K562 (cell line): Measurements from ENCODE around the gene SPATA32. TPM values are rescaled to one million over a fixed set of nuclear protein-coding genes. Genes with fewer than 3 reads are reported as not detected.

Source experiments
- BCL6 ChIP-seq: fragments of 250-450 bp; sonication (Bioruptor Pico); IDR thresholded peaks from 2 replicates; pipeline ENCODE4 v1.4.0; 2020
- CAMTA2 ChIP-seq: fragments of 250-450 bp; sonication (Bioruptor Pico); conservative IDR thresholded peaks from 2 replicates; pipeline ENCODE4 v1.5.1; 2022
- CBFB ChIP-seq: sonication (generic); formaldehyde crosslinking; IDR thresholded peaks from 2 replicates; pipeline ENCODE4 v1.4.0; 2020; ENCODE audit warnings: mild to moderate bottlenecking, missing genetic modification reagents
- CHCHD3 ChIP-seq: fragments of 250-450 bp; sonication (Bioruptor Pico); IDR thresholded peaks from 2 replicates; pipeline ENCODE4 v2.1.2; 2022; ENCODE audit warnings: mild to moderate bottlenecking
- CREM ChIP-seq: IDR thresholded peaks from 2 replicates; pipeline ENCODE4 v1.6.1; 2014; ENCODE audit warnings: antibody characterized with exemption, low read depth
- DMBX1 ChIP-seq: fragments of 250-450 bp; sonication (Bioruptor Pico); IDR thresholded peaks from 2 replicates; pipeline ENCODE4 v1.8.0; 2022; ENCODE audit warnings: inconsistent platforms, mild to moderate bottlenecking, moderate library complexity, borderline replicate concordance
- GABPB2 ChIP-seq: fragments of 250-450 bp; sonication (Bioruptor Pico); conservative IDR thresholded peaks from 2 replicates; pipeline ENCODE4 v1.5.1; 2021; ENCODE audit warnings: mild to moderate bottlenecking
- HCFC1 ChIP-seq: IDR thresholded peaks from 2 replicates; pipeline ENCODE4 v1.6.1; 2012; ENCODE audit warnings: low read depth, low read length, improper control_type of control experiment
- HDAC3 ChIP-seq: fragments of 450-650 bp; IDR thresholded peaks from 2 replicates; pipeline ENCODE4 v1.6.1; 2018; ENCODE audit warnings: borderline replicate concordance, mild to moderate bottlenecking, moderate library complexity; ENCODE audit not compliant: partially characterized antibody
- HMGN3 ChIP-seq: IDR thresholded peaks from 2 replicates; pipeline ENCODE4 v1.6.1; 2011; ENCODE audit warnings: borderline replicate concordance, low read depth, mild to moderate bottlenecking, mixed read lengths, low read length; ENCODE audit not compliant: insufficient read length; ENCODE audit errors: extremely low read depth
- IFI16 ChIP-seq: fragments of 250-450 bp; sonication (Bioruptor Pico); IDR thresholded peaks from 2 replicates; pipeline ENCODE4 v2.1.2; 2022; ENCODE audit warnings: mild to moderate bottlenecking, inconsistent platforms
- KDM1A ChIP-seq, 2 experiments: fragments of 450-650 bp; IDR thresholded peaks; 2 replicates each; pipeline ENCODE4 v1.6.1; 2016; ENCODE audit warnings: mild to moderate bottlenecking in 2 of 2
- MAFG ChIP-seq: fragments of 450-650 bp; conservative IDR thresholded peaks from 2 replicates; pipeline ENCODE4 v1.6.1; 2016; ENCODE audit warnings: missing genetic modification characterization, missing compliant biosample characterization
- MCM2 ChIP-seq: fragments of 450-650 bp; IDR thresholded peaks from 2 replicates; pipeline ENCODE4 v1.6.1; 2017; ENCODE audit warnings: low read depth, mild to moderate bottlenecking
- MLLT1 ChIP-seq, 2 experiments: fragments of 450-650 bp; IDR thresholded peaks; 2 replicates each; pipeline ENCODE4 v1.6.1; 2016
- NR4A1 ChIP-seq, 2 experiments: fragments of 250-450 bp in 1 of 2; fragments of 450-650 bp in 1 of 2; sonication (Bioruptor Pico) in 1 of 2; IDR thresholded peaks; 2 replicates each; pipeline versions ENCODE4 v1.4.0 to v1.6.1; 2016 to 2020; ENCODE audit warnings: mild to moderate bottlenecking in 2 of 2, missing compliant biosample characterization in 1 of 2, missing genetic modification characterization in 1 of 2, moderate library complexity in 1 of 2
- PTBP1 ChIP-seq: fragments of 200-400 bp; formaldehyde crosslinking; IDR thresholded peaks from 2 replicates; pipeline ENCODE4 v1.6.1; 2017; ENCODE audit warnings: low read depth, low read length
- SNIP1 ChIP-seq: fragments of 450-650 bp; IDR thresholded peaks from 2 replicates; pipeline ENCODE4 v1.7.1; 2017; ENCODE audit warnings: low read depth, mild to moderate bottlenecking
- ZBTB34 ChIP-seq: fragments of 250-450 bp; sonication (Bioruptor Pico); IDR thresholded peaks from 2 replicates; pipeline ENCODE4 v1.8.0; 2021; ENCODE audit warnings: mild to moderate bottlenecking, moderate library complexity
- ZNF324 ChIP-seq: fragments of 250-450 bp; sonication (Bioruptor Pico); IDR thresholded peaks from 2 replicates; pipeline ENCODE4 v1.4.0; 2020; ENCODE audit warnings: mild to moderate bottlenecking
- ZNF384 ChIP-seq: IDR thresholded peaks from 2 replicates; pipeline ENCODE4 v1.6.1; 2012; ENCODE audit warnings: low read depth, low read length, improper control_type of control experiment
- ZNF766 ChIP-seq: fragments of 200-800 bp; sonication (Bioruptor generic); conservative IDR thresholded peaks from 2 replicates; pipeline ENCODE4 v1.6.1; 2016; ENCODE audit warnings: missing genetic modification characterization, missing compliant biosample characterization
- polyA plus RNA-seq, 8 experiments: library from polyadenylated mRNA; depleted of rRNA in 4 of 8; stranded (reverse) in 5 of 8; unstranded in 3 of 8; fragments of >200 nt; fragmentation: Nextera tagmentation in 2 of 8; fragmentation: Illumina TruSeq in 1 of 8; extraction: Ambion mirVana in 2 of 8; extraction: Trizol in 1 of 8; gene quantifications; 2 replicates each; pipeline versions ENCODE4 v1.2.1 to v1.2.3, GENCODE V29; 2011 to 2014; ENCODE audit warnings: inconsistent platforms in 1 of 8, missing spikeins in 1 of 8
- total RNA-seq, 7 experiments: library from RNA; depleted of rRNA in 6 of 7; stranded (reverse); fragments of >200 nt in 6 of 7; fragmentation: Illumina TruSeq in 2 of 7; extraction: Trizol in 2 of 7; gene quantifications; 2 replicates each; pipeline versions ENCODE4 v1.2.1 to v1.2.3, GENCODE V29; 2011 to 2021; ENCODE audit warnings: low replicate concordance in 1 of 7
- TF ChIP-seq, protein P1 (sequence below): fragments of 450-650 bp; IDR thresholded peaks from 2 replicates; pipeline ENCODE4 v1.6.1; 2014; ENCODE audit warnings: low read depth, mild to moderate bottlenecking, moderate library complexity, borderline replicate concordance
- TF ChIP-seq, protein P2 (sequence below): fragments of 250-450 bp; sonication (Bioruptor Pico); IDR thresholded peaks from 2 replicates; pipeline ENCODE4 v1.9.0; 2021; ENCODE audit warnings: mild to moderate bottlenecking, inconsistent platforms

The SPATA32 gene
- total and polyA plus RNA-seq, 9 of the 15 experiments (the other 6 are each of a cell fraction or from before 2014, with no cell fraction given), result 0.03 to 0.06 TPM; not detected in 7

- no peak for TF ChIP-seq HCFC1
- no peak for TF ChIP-seq NR4A1 (CRISPR knock-in tag; IDR thresholded peaks at IDR 0.05)
- TF ChIP-seq NR4A1 (tag; IDR thresholded peaks at IDR 0.05), result no peak
- no peak for TF ChIP-seq ZBTB34 (CRISPR knock-in tag)
- TF ChIP-seq, protein P1, sequence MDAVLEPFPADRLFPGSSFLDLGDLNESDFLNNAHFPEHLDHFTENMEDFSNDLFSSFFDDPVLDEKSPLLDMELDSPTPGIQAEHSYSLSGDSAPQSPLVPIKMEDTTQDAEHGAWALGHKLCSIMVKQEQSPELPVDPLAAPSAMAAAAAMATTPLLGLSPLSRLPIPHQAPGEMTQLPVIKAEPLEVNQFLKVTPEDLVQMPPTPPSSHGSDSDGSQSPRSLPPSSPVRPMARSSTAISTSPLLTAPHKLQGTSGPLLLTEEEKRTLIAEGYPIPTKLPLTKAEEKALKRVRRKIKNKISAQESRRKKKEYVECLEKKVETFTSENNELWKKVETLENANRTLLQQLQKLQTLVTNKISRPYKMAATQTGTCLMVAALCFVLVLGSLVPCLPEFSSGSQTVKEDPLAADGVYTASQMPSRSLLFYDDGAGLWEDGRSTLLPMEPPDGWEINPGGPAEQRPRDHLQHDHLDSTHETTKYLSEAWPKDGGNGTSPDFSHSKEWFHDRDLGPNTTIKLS, result no peak
- TF ChIP-seq HDAC3, result no peak
- TF ChIP-seq CAMTA2, result no peak
- no peak for TF ChIP-seq PTBP1
- TF ChIP-seq IFI16 (CRISPR knock-in tag), result no peak
- TF ChIP-seq ZNF384, result no peak
- no peak for TF ChIP-seq MCM2
- TF ChIP-seq HMGN3, result peak; percentile 57
- TF ChIP-seq, protein P2, sequence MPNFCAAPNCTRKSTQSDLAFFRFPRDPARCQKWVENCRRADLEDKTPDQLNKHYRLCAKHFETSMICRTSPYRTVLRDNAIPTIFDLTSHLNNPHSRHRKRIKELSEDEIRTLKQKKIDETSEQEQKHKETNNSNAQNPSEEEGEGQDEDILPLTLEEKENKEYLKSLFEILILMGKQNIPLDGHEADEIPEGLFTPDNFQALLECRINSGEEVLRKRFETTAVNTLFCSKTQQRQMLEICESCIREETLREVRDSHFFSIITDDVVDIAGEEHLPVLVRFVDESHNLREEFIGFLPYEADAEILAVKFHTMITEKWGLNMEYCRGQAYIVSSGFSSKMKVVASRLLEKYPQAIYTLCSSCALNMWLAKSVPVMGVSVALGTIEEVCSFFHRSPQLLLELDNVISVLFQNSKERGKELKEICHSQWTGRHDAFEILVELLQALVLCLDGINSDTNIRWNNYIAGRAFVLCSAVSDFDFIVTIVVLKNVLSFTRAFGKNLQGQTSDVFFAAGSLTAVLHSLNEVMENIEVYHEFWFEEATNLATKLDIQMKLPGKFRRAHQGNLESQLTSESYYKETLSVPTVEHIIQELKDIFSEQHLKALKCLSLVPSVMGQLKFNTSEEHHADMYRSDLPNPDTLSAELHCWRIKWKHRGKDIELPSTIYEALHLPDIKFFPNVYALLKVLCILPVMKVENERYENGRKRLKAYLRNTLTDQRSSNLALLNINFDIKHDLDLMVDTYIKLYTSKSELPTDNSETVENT (CRISPR knock-in tag), result no peak
- TF ChIP-seq KDM1A (IDR thresholded peaks at IDR 0.05), result no peak
- no peak for TF ChIP-seq MLLT1 (IDR thresholded peaks at IDR 0.05)
- no peak for TF ChIP-seq MAFG (tag)
- no peak for TF ChIP-seq CBFB (CRISPR knock-in tag)
- no peak for TF ChIP-seq SNIP1
- TF ChIP-seq BCL6 (CRISPR knock-in tag), result no peak
- no peak for TF ChIP-seq CHCHD3
- peak; percentile 98 for TF ChIP-seq CREM
- no peak for TF ChIP-seq ZNF324
- TF ChIP-seq ZNF766 (CRISPR knock-in tag), result no peak
- TF ChIP-seq DMBX1 (CRISPR knock-in tag), result no peak
- TF ChIP-seq GABPB2 (CRISPR knock-in tag), result no peak
Observed at GRCh38 chr17:45247429-45248131, 14.3 kb downstream of the SPATA32 start (continued).
